ENCODE results near the gene TBX3.

Gene TBX3

GRCh38 chr12:114690267-114691135 is 6.5 kb upstream of the TBX3 start:
- no peak overlapping the region for H3K4me3 Mint-ChIP-seq
- H3K4me1 Mint-ChIP-seq = peaks cover 13% of the 10 kb centered on the region
- H3K27me3 Mint-ChIP-seq = peaks cover 97% of the 10 kb centered on the region
- no peak overlapping the region for H3K27ac Mint-ChIP-seq
- no peaks in the 10 kb centered on the region for H3K36me3 Mint-ChIP-seq
- ATAC-seq = no peak
- H3K9me3 Mint-ChIP-seq = no peaks in the 10 kb centered on the region

GRCh38 chr12:114689075-114689994 is 5.4 kb upstream of the TBX3 start:
- Mint-ChIP-seq H3K4me1 (peaks cover 14% of the 10 kb centered on the region), H3K27ac (no peak overlapping the region), H3K9me3 (no peaks in the 10 kb centered on the region), H3K36me3 (no peaks in the 10 kb centered on the region), H3K4me3 (no peak overlapping the region), H3K27me3 (peaks cover 97% of the 10 kb centered on the region)
- ATAC-seq = no peak

GRCh38 chr12:114688256-114688845 is 4.4 kb upstream of the TBX3 start:
- Mint-ChIP-seq H3K4me1 (peaks cover 23% of the 10 kb centered on the region), H3K4me3 (no peak overlapping the region), H3K36me3 (no peaks in the 10 kb centered on the region), H3K27me3 (peaks cover 97% of the 10 kb centered on the region), H3K27ac (no peak overlapping the region), H3K9me3 (no peaks in the 10 kb centered on the region)
- ATAC-seq = no peak

- H3K4me3 Mint-ChIP-seq = no peak overlapping the region
- no peak for ATAC-seq
- H3K4me1 Mint-ChIP-seq = peaks cover 29% of the 10 kb centered on the region
- H3K27ac Mint-ChIP-seq = no peak overlapping the region
- H3K27me3 Mint-ChIP-seq = peaks cover 97% of the 10 kb centered on the region
- no peaks in the 10 kb centered on the region for H3K9me3 Mint-ChIP-seq
- H3K36me3 Mint-ChIP-seq = no peaks in the 10 kb centered on the region
Measured at GRCh38 chr12:114687802-114688201, 3.8 kb upstream of the TBX3 start.

GRCh38 chr12:114686773-114687500 is 3.0 kb upstream of the TBX3 start:
- H3K4me1 Mint-ChIP-seq = peaks cover 30% of the 10 kb centered on the region
- no peaks in the 10 kb centered on the region for H3K9me3 Mint-ChIP-seq
- no peak overlapping the region for H3K27ac Mint-ChIP-seq
- H3K36me3 Mint-ChIP-seq = no peaks in the 10 kb centered on the region
- H3K27me3 Mint-ChIP-seq = peaks cover 97% of the 10 kb centered on the region
- no peak overlapping the region for H3K4me3 Mint-ChIP-seq
- ATAC-seq = no peak

GRCh38 chr12:114686426-114686772 is 2.4 kb upstream of the TBX3 start:
- Mint-ChIP-seq H3K27me3 (peaks cover 94% of the 10 kb centered on the region), H3K4me3 (no peak overlapping the region), H3K9me3 (no peaks in the 10 kb centered on the region), H3K27ac (no peak overlapping the region), H3K36me3 (no peaks in the 10 kb centered on the region), H3K4me1 (peaks cover 30% of the 10 kb centered on the region)
- no peak for ATAC-seq

- Mint-ChIP-seq H3K27ac (no peak overlapping the region), H3K36me3 (no peaks in the 10 kb centered on the region), H3K4me1 (peaks cover 30% of the 10 kb centered on the region), H3K27me3 (peaks cover 90% of the 10 kb centered on the region), H3K4me3 (no peak overlapping the region), H3K9me3 (no peaks in the 10 kb centered on the region)
- no peak for ATAC-seq
Measured at GRCh38 chr12:114685869-114686268, 1.9 kb upstream of the TBX3 start.

GRCh38 chr12:114685320-114685781 is 1.4 kb upstream of the TBX3 start:
- Mint-ChIP-seq H3K9me3 (no peaks in the 10 kb centered on the region), H3K27ac (no peak overlapping the region), H3K36me3 (no peaks in the 10 kb centered on the region), H3K4me3 (no peak overlapping the region), H3K4me1 (peaks cover 30% of the 10 kb centered on the region), H3K27me3 (peaks cover 92% of the 10 kb centered on the region)
- ATAC-seq = no peak

- peaks cover 30% of the 10 kb centered on the region for H3K4me1 Mint-ChIP-seq
- H3K27ac Mint-ChIP-seq = no peak overlapping the region
- H3K36me3 Mint-ChIP-seq = no peaks in the 10 kb centered on the region
- no peaks in the 10 kb centered on the region for H3K9me3 Mint-ChIP-seq
- no peak for ATAC-seq
- H3K27me3 Mint-ChIP-seq = peaks cover 92% of the 10 kb centered on the region
- no peak overlapping the region for H3K4me3 Mint-ChIP-seq
Measured at GRCh38 chr12:114684870-114685273, 897 bp upstream of the TBX3 start.

- peaks cover 26% of the 10 kb centered on the region for H3K4me1 Mint-ChIP-seq
- H3K27ac Mint-ChIP-seq = no peak overlapping the region
- H3K27me3 Mint-ChIP-seq = peaks cover 89% of the 10 kb centered on the region
- peak overlapping the region; percentile 57 for H3K4me3 Mint-ChIP-seq
- H3K9me3 Mint-ChIP-seq = no peaks in the 10 kb centered on the region
- no peaks in the 10 kb centered on the region for H3K36me3 Mint-ChIP-seq
- ATAC-seq = no peak
Measured at GRCh38 chr12:114683709-114684097, 272 bp downstream of the TBX3 start.

GRCh38 chr12:114682785-114683708 is 928 bp downstream of the TBX3 start:
- no peaks in the 10 kb centered on the region for H3K9me3 Mint-ChIP-seq
- H3K4me1 Mint-ChIP-seq = peaks cover 23% of the 10 kb centered on the region
- no peak for ATAC-seq

GRCh38 chr12:114682106-114682784 is 1.7 kb downstream of the TBX3 start:
- Mint-ChIP-seq H3K36me3 (no peaks in the 10 kb centered on the region), H3K4me1 (peaks cover 23% of the 10 kb centered on the region), H3K27ac (no peak overlapping the region), H3K9me3 (no peaks in the 10 kb centered on the region), H3K27me3 (peaks cover 86% of the 10 kb centered on the region), H3K4me3 (no peak overlapping the region)
- no peak for ATAC-seq

More at GRCh38 chr12:114682785-114683708, 928 bp downstream of the TBX3 start:
- no peaks in the 10 kb centered on the region for H3K36me3 Mint-ChIP-seq
- H3K27ac Mint-ChIP-seq = no peak overlapping the region
- H3K4me3 Mint-ChIP-seq = peak overlapping the region; percentile 57
- H3K27me3 Mint-ChIP-seq = peaks cover 86% of the 10 kb centered on the region

GRCh38 chr12:114681116-114681871 is 2.7 kb downstream of the TBX3 start:
- no peak overlapping the region for H3K27ac Mint-ChIP-seq
- no peak overlapping the region for H3K4me3 Mint-ChIP-seq
- no peaks in the 10 kb centered on the region for H3K9me3 Mint-ChIP-seq
- peaks cover 76% of the 10 kb centered on the region for H3K27me3 Mint-ChIP-seq
- H3K36me3 Mint-ChIP-seq = no peaks in the 10 kb centered on the region
- peaks cover 16% of the 10 kb centered on the region for H3K4me1 Mint-ChIP-seq
- no peak for ATAC-seq

Data from stimulated activated memory B cell treated with anti-CD40 and anti-IgM and Interleukin-4, amounts not matched to agents 10 μg/mL and 1 μg/mL and 100 μg/mL, for 72 hours (primary cell).